Thyroid gland (tissue), 4 donors: ENCODE measurements around the gene KLHL20.

Experiments
- CTCF ChIP-seq, 6 experiments: fragments of 200-600 bp in 3 of 6; fragments of 450-650 bp in 3 of 6; sonication (generic) in 3 of 6; IDR thresholded peaks; one replicate each; pipeline ENCODE4 v1.5.1; 2016 to 2019; ENCODE audit warnings: antibody characterized with exemption in 6 of 6, mild to moderate bottlenecking in 2 of 6, inconsistent platforms in 1 of 6, moderate library complexity in 1 of 6
- POLR2A ChIP-seq, 2 donors: fragments of 450-650 bp; IDR thresholded peaks; one replicate each; pipeline ENCODE4 v1.6.1; 2017; ENCODE audit warnings: antibody characterized with exemption in 2 of 2, mild to moderate bottlenecking in 2 of 2, moderate library complexity in 1 of 2

- no peak for TF ChIP-seq CTCF (IDR thresholded peaks at IDR 0.05)
- peak in 1 of 2 donors; percentile 58 for TF ChIP-seq POLR2A (IDR thresholded peaks at IDR 0.05)
Measured at GRCh38 chr1:173824315-173825081, 109.7 kb downstream of the KLHL20 start, which contains the start of the genes CENPL and DARS2.
